ENCODE measurements around the gene ADGRD2.

ADGRD2 gene

GRCh38 chr9:124456341-124457078 lies 6.3 kb downstream of the ADGRD2 start:
- DNase-seq (ENCODE audit: low read depth in 3 of 3), result no peak

- DNase-seq (ENCODE audit: low read depth in 3 of 3), result no peak
These were observed 7.0 kb downstream of the ADGRD2 start for GRCh38 chr9:124457079-124457886.

GRCh38 chr9:124457887-124458431 lies 7.7 kb downstream of the ADGRD2 start:
- no peak for DNase-seq (ENCODE audit: low read depth in 3 of 3)

GRCh38 chr9:124458441-124458840 lies 8.2 kb downstream of the ADGRD2 start:
- no peak for DNase-seq (ENCODE audit: low read depth in 3 of 3)

- DNase-seq (ENCODE audit: low read depth in 3 of 3), result no peak
These were observed 12.5 kb downstream of the ADGRD2 start for GRCh38 chr9:124462739-124463138.

GRCh38 chr9:124465736-124466135 lies 15.5 kb downstream of the ADGRD2 start:
- DNase-seq (ENCODE audit: low read depth in 3 of 3), result no peak

- no peak for DNase-seq (ENCODE audit: low read depth in 3 of 3)
These were observed 17.3 kb downstream of the ADGRD2 start for GRCh38 chr9:124467410-124468060.

- no peak for DNase-seq (ENCODE audit: low read depth in 3 of 3)
These were observed 17.9 kb downstream of the ADGRD2 start for GRCh38 chr9:124468061-124468740.

GRCh38 chr9:124469011-124469832 lies 19.0 kb downstream of the ADGRD2 start:
- DNase-seq (ENCODE audit: low read depth in 3 of 3), result no peak

GRCh38 chr9:124470306-124470705 lies 20.1 kb downstream of the ADGRD2 start:
- no peak for DNase-seq (ENCODE audit: low read depth in 3 of 3)

GRCh38 chr9:124470726-124471125 lies 20.5 kb downstream of the ADGRD2 start:
- no peak for DNase-seq (ENCODE audit: low read depth in 3 of 3)

GRCh38 chr9:124471761-124472160 lies 21.5 kb downstream of the ADGRD2 start:
- DNase-seq (ENCODE audit: low read depth in 3 of 3), result no peak

- DNase-seq (ENCODE audit: low read depth in 3 of 3), result no peak
These were observed 22.5 kb downstream of the ADGRD2 start for GRCh38 chr9:124472770-124473169.

GRCh38 chr9:124473310-124473709 lies 23.1 kb downstream of the ADGRD2 start:
- DNase-seq (ENCODE audit: low read depth in 3 of 3), result no peak

GRCh38 chr9:124474151-124474550 lies 23.9 kb downstream of the ADGRD2 start:
- no peak for DNase-seq (ENCODE audit: low read depth in 3 of 3)

- no peak for DNase-seq (ENCODE audit: low read depth in 3 of 3)
These were observed 25.1 kb downstream of the ADGRD2 start for GRCh38 chr9:124475158-124475867.

- DNase-seq (ENCODE audit: low read depth in 3 of 3), result no peak
These were observed 25.8 kb downstream of the ADGRD2 start for GRCh38 chr9:124475868-124476690.

- no peak for DNase-seq (ENCODE audit: low read depth in 3 of 3)
These were observed 27.0 kb downstream of the ADGRD2 start for GRCh38 chr9:124477211-124477647.

- no peak for DNase-seq (ENCODE audit: low read depth in 3 of 3)
These were observed 27.5 kb downstream of the ADGRD2 start for GRCh38 chr9:124477648-124478285.

Data from stimulated activated CD4-positive, alpha-beta T cell treated with anti-CD3 and anti-CD28 coated beads, TNF-alpha, amount 100 ng/mL, for 24 hours (primary cell).